Measurements from ENCODE around the gene TMED9. TPM values are rescaled to one million over a fixed set of nuclear protein-coding genes. Genes with fewer than 3 reads are reported as not detected.

TMED9 gene
- total and polyA plus RNA-seq, 9 of the 15 experiments (the other 6 are each of a cell fraction or from before 2014, with no cell fraction given) = 43.7 to 301 (median 90.0) TPM

DNA sequence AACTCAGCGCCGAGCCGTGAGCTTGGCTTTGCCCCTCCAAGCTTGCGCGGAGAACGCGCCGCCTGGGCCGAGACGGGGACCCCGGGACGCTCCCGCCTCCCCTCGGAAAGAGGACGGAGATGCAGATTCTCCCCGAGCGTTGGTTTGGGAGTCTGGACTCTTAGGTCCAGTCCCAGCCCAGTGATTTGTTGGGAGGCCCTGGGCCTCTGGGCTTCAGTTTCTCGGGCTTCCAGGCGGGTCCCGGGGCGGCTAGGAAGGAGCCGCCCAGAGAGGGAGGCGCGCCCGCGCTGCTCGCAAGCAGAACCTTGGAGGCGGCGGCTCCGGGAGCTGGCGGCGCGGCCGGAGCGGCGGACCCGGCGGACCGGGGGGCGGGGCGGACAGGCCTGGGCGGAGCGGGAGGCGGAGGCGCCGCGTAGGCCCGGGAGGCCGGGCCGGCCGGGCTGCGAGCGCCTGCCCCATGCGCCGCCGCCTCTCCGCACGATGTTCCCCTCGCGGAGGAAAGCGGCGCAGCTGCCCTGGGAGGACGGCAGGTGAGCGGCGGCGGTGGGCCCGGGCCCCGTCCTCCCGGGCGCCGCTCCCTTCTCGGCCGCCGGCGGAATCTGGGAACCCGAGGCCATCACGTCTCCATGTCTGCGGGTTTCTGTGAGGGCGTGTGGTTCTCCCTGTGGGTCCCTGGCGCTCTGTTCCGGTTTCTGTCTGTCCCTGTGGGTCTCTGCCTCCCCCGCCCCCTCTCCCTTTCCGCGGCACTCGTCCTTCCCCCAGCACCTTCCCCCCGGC, 7.9 kb downstream of the TMED9 start, which contains the start of gene B4GALT7 (continued):
- TF ChIP-seq NCOA1 (IDR thresholded peaks at IDR 0.05; ENCODE audit: low read depth) (peak; percentile 74), HDAC1 (IDR thresholded peaks at IDR 0.05) (peak in 1 of 2 experiments; percentile 74; a peak in 2 of 4 replicates), RBM22 (IDR thresholded peaks at IDR 0.05; ENCODE audit: low read depth, low read length, poor library complexity, severe bottlenecking) (peak; percentile 32), ELF1 (tag; IDR thresholded peaks at IDR 0.05) (peak; percentile 56; the same call in 1 of the 2 replicates), ZNF431 (CRISPR knock-in tag; IDR thresholded peaks at IDR 0.05) (peak; percentile 44; the same call in 1 of the 2 replicates), ID3 (CRISPR knock-in tag; IDR thresholded peaks at IDR 0.05) (no peak), ID3 (tag; IDR thresholded peaks at IDR 0.05) (0 out of 2 replicates have a peak, but pooled peaks have one; percentile 54), ZNF263 (CRISPR knock-in tag; IDR thresholded peaks at IDR 0.05; ENCODE audit: borderline replicate concordance) (peak; percentile 48; the same call in 1 of the 2 replicates), RREB1 (CRISPR knock-in tag; IDR thresholded peaks at IDR 0.05) (0 out of 2 replicates have a peak, but pooled peaks have one; percentile 8), E2F6 (IDR thresholded peaks at IDR 0.05; ENCODE audit: borderline replicate concordance in 1 of 2, extremely low read depth in 1 of 2, insufficient read depth in 1 of 2, insufficient read length in 1 of 2, low read depth in 1 of 2, low read length in 1 of 2, poor library complexity in 1 of 2, severe bottlenecking in 1 of 2) (peak; percentile 75 to 93), NR2C2 (CRISPR knock-in tag; IDR thresholded peaks at IDR 0.05) (peak; percentile 64; the same call in 1 of the 2 replicates), NR2C2 (tag; IDR thresholded peaks at IDR 0.05) (peak; percentile 83)
- TF ChIP-seq, protein P1, sequence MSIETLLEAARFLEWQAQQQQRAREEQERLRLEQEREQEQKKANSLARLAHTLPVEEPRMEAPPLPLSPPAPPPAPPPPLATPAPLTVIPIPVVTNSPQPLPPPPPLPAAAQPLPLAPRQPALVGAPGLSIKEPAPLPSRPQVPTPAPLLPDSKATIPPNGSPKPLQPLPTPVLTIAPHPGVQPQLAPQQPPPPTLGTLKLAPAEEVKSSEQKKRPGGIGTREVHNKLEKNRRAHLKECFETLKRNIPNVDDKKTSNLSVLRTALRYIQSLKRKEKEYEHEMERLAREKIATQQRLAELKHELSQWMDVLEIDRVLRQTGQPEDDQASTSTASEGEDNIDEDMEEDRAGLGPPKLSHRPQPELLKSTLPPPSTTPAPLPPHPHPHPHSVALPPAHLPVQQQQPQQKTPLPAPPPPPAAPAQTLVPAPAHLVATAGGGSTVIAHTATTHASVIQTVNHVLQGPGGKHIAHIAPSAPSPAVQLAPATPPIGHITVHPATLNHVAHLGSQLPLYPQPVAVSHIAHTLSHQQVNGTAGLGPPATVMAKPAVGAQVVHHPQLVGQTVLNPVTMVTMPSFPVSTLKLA (conservative IDR thresholded peaks at IDR 0.05) = peak in 1 of 2 experiments; percentile 59; a peak in 1 of 4 replicates

All from K562 (cell line).